K562 (cell line): ENCODE measurements around the gene TMC6. TPM values are rescaled to one million over a fixed set of nuclear protein-coding genes. Genes with fewer than 3 reads are reported as not detected.

Experiments used
- ARID3A ChIP-seq: IDR thresholded peaks from 2 replicates; pipeline ENCODE4 v1.6.1; 2012; ENCODE audit warnings: low read depth, low read length, improper control_type of control experiment, borderline replicate concordance
- ATF1 ChIP-seq, 2 experiments: fragments of 450-650 bp in 1 of 2; IDR thresholded peaks; 2 replicates each; pipeline ENCODE4 v1.6.1; 2016; ENCODE audit warnings: missing compliant biosample characterization in 1 of 2, missing genetic modification characterization in 1 of 2
- ATF3 ChIP-seq, 2 experiments: fragments of 450-650 bp in 1 of 2; sonication (generic) in 1 of 2; formaldehyde crosslinking in 1 of 2; IDR thresholded peaks in 1 of 2; conservative IDR thresholded peaks in 1 of 2; 2 replicates each; pipeline versions ENCODE4 v1.6.1 to v1.8.1; 2016 to 2023; ENCODE audit warnings: mild to moderate bottlenecking in 2 of 2, moderate library complexity in 2 of 2, inconsistent platforms in 1 of 2, missing genetic modification reagents in 1 of 2
- BCL6 ChIP-seq: fragments of 250-450 bp; sonication (Bioruptor Pico); IDR thresholded peaks from 2 replicates; pipeline ENCODE4 v1.4.0; 2020
- CREB1 ChIP-seq, 2 experiments: sonication (generic) in 1 of 2; formaldehyde crosslinking in 1 of 2; IDR thresholded peaks; 2 replicates each; pipeline versions ENCODE4 v1.6.1 to v1.8.0; 2012 to 2022; ENCODE audit warnings: inconsistent platforms in 1 of 2, mild to moderate bottlenecking in 1 of 2, missing genetic modification reagents in 1 of 2, moderate library complexity in 1 of 2
- DMBX1 ChIP-seq: fragments of 250-450 bp; sonication (Bioruptor Pico); IDR thresholded peaks from 2 replicates; pipeline ENCODE4 v1.8.0; 2022; ENCODE audit warnings: inconsistent platforms, mild to moderate bottlenecking, moderate library complexity, borderline replicate concordance
- ELF1 ChIP-seq: fragments of 200-800 bp; sonication (Bioruptor generic); IDR thresholded peaks from 2 replicates; pipeline ENCODE4 v1.6.1; 2016; ENCODE audit warnings: missing genetic modification characterization, missing compliant biosample characterization
- HDAC1 ChIP-seq, 2 experiments: fragments of 450-650 bp; IDR thresholded peaks; 2 replicates each; pipeline ENCODE4 v1.6.1; 2016 to 2017; ENCODE audit warnings: inconsistent platforms in 1 of 2, mild to moderate bottlenecking in 1 of 2, moderate library complexity in 1 of 2
- KLF6 ChIP-seq: fragments of 250-450 bp; sonication (Bioruptor Pico); IDR thresholded peaks from 2 replicates; pipeline ENCODE4 v1.4.0; 2020; ENCODE audit warnings: mild to moderate bottlenecking, moderate library complexity, borderline replicate concordance
- MEF2D ChIP-seq: conservative IDR thresholded peaks from 2 replicates; pipeline ENCODE4 v1.6.1; 2016; ENCODE audit warnings: low read depth, missing genetic modification characterization, missing compliant biosample characterization
- NR2C1 ChIP-seq, 2 experiments: fragments of 450-650 bp; IDR thresholded peaks; 2 replicates each; pipeline ENCODE4 v1.6.1; 2017; ENCODE audit warnings: mild to moderate bottlenecking in 2 of 2, antibody characterized with exemption in 1 of 2, inconsistent platforms in 1 of 2, missing compliant biosample characterization in 1 of 2, missing genetic modification characterization in 1 of 2
- RNF219 ChIP-seq: fragments of 250-450 bp; sonication (Bioruptor Pico); IDR thresholded peaks from 2 replicates; pipeline ENCODE4 v1.5.0; 2022; ENCODE audit warnings: mild to moderate bottlenecking
- TRIM24 ChIP-seq, 2 experiments: fragments of 450-650 bp; IDR thresholded peaks; 2 replicates each; pipeline ENCODE4 v1.6.1; 2016
- ZBTB7A ChIP-seq: IDR thresholded peaks from 2 replicates; pipeline ENCODE4 v1.6.1; 2011; ENCODE audit warnings: low read depth, mild to moderate bottlenecking, low read length, moderate library complexity, borderline replicate concordance; ENCODE audit not compliant: control insufficient read depth
- ZNF436 ChIP-seq: fragments of 250-450, 450-650 bp; sonication (Bioruptor Pico); formaldehyde crosslinking; IDR thresholded peaks from 2 replicates; pipeline ENCODE4 v1.7.0; 2020; ENCODE audit warnings: mild to moderate bottlenecking
- polyA plus RNA-seq, 8 experiments: library from polyadenylated mRNA; depleted of rRNA in 4 of 8; stranded (reverse) in 5 of 8; unstranded in 3 of 8; fragments of >200 nt; fragmentation: Nextera tagmentation in 2 of 8; fragmentation: Illumina TruSeq in 1 of 8; extraction: Ambion mirVana in 2 of 8; extraction: Trizol in 1 of 8; gene quantifications; 2 replicates each; pipeline versions ENCODE4 v1.2.1 to v1.2.3, GENCODE V29; 2011 to 2014; ENCODE audit warnings: inconsistent platforms in 1 of 8, missing spikeins in 1 of 8
- total RNA-seq, 7 experiments: library from RNA; depleted of rRNA in 6 of 7; stranded (reverse); fragments of >200 nt in 6 of 7; fragmentation: Illumina TruSeq in 2 of 7; extraction: Trizol in 2 of 7; gene quantifications; 2 replicates each; pipeline versions ENCODE4 v1.2.1 to v1.2.3, GENCODE V29; 2011 to 2021; ENCODE audit warnings: low replicate concordance in 1 of 7
- TF ChIP-seq, protein P1 (sequence below), 2 experiments: fragments of 150-350 bp in 1 of 2; IDR thresholded peaks; 2 replicates each; pipeline ENCODE4 v1.6.1; 2012 to 2016; ENCODE audit warnings: low read depth in 2 of 2, low read length in 2 of 2, mild to moderate bottlenecking in 1 of 2, moderate library complexity in 1 of 2

The TMC6 gene
- total and polyA plus RNA-seq, 9 of the 15 experiments (the other 6 are each of a cell fraction or from before 2014, with no cell fraction given): 4.1 to 351 (median 66.9) TPM

- TF ChIP-seq ARID3A (0 out of 2 replicates have a peak, but pooled peaks have one; percentile 21), CREB1 (IDR thresholded peaks at IDR 0.05) (no peak), CREB1 (CRISPR knock-in tag; IDR thresholded peaks at IDR 0.05) (0 out of 2 replicates have a peak, but pooled peaks have one; percentile 51), DMBX1 (CRISPR knock-in tag) (peak; percentile 75; the same call in 1 of the 2 replicates), ELF1 (tag) (peak; percentile 81), MEF2D (tag) (0 out of 2 replicates have a peak, but pooled peaks have one; percentile 39), KLF6 (CRISPR knock-in tag) (no peak), ATF1 (CRISPR knock-in tag; IDR thresholded peaks at IDR 0.05) (no peak), ATF1 (tag; IDR thresholded peaks at IDR 0.05) (peak; percentile 60), ZNF436 (no peak), ZBTB7A (peak; percentile 99), HDAC1 (IDR thresholded peaks at IDR 0.05) (peak; percentile 42 to 81; a peak in 2 of 4 replicates), RNF219 (CRISPR knock-in tag) (no peak), ATF3 (IDR thresholded peaks at IDR 0.05) (peak; percentile 65), ATF3 (CRISPR knock-in tag; conservative IDR thresholded peaks at IDR 0.05) (no peak), NR2C1 (IDR thresholded peaks at IDR 0.05) (peak; percentile 66), NR2C1 (tag; IDR thresholded peaks at IDR 0.05) (peak; percentile 56), BCL6 (CRISPR knock-in tag) (no peak), TRIM24 (IDR thresholded peaks at IDR 0.05) (peak; percentile 70 to 71)
- TF ChIP-seq, protein P1, sequence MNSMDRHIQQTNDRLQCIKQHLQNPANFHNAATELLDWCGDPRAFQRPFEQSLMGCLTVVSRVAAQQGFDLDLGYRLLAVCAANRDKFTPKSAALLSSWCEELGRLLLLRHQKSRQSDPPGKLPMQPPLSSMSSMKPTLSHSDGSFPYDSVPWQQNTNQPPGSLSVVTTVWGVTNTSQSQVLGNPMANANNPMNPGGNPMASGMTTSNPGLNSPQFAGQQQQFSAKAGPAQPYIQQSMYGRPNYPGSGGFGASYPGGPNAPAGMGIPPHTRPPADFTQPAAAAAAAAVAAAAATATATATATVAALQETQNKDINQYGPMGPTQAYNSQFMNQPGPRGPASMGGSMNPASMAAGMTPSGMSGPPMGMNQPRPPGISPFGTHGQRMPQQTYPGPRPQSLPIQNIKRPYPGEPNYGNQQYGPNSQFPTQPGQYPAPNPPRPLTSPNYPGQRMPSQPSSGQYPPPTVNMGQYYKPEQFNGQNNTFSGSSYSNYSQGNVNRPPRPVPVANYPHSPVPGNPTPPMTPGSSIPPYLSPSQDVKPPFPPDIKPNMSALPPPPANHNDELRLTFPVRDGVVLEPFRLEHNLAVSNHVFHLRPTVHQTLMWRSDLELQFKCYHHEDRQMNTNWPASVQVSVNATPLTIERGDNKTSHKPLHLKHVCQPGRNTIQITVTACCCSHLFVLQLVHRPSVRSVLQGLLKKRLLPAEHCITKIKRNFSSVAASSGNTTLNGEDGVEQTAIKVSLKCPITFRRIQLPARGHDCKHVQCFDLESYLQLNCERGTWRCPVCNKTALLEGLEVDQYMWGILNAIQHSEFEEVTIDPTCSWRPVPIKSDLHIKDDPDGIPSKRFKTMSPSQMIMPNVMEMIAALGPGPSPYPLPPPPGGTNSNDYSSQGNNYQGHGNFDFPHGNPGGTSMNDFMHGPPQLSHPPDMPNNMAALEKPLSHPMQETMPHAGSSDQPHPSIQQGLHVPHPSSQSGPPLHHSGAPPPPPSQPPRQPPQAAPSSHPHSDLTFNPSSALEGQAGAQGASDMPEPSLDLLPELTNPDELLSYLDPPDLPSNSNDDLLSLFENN (IDR thresholded peaks at IDR 0.05; ENCODE audit: low read depth in 2 of 2, low read length in 2 of 2): peak in 1 of 2 experiments; percentile 75; a peak in 2 of 4 replicates
Observed at GRCh38 chr17:78128551-78129350, at the start of gene TMC6 (continued).
